GM21381 (cell line): ENCODE data around the gene INHBC.
"Not testable (repeated sequence)": the region's sequence is repeated elsewhere in the genome, so short reads cannot be mapped to it uniquely, and the experiment has no call there.

Source experiments
- ATAC-seq: cut with Tn5 transposase; IDR thresholded peaks from one replicate; pipeline ENCODE4 v1.9.1; 2021; ENCODE audit warnings: mild to moderate bottlenecking, moderate library complexity; ENCODE audit not compliant: unreplicated experiment

Gene INHBC

GRCh38 chr12:57434517-57435223, at the start of gene INHBC:
Gene INHBC, plus strand, starts transcription at chr12:57434784. Its CDS starts 103 bp downstream, at chr12:57434887.
- no peak for ATAC-seq

- ATAC-seq, result no peak
Measured at GRCh38 chr12:57385586-57385985, 49.0 kb upstream of the INHBC start.

GRCh38 chr12:57386187-57386720, 48.3 kb upstream of the INHBC start:
- ATAC-seq, result no peak

GRCh38 chr12:57388425-57388824, 46.2 kb upstream of the INHBC start:
- no peak for ATAC-seq

GRCh38 chr12:57389033-57389432, 45.6 kb upstream of the INHBC start:
- ATAC-seq, result no peak

GRCh38 chr12:57390174-57390573, 44.4 kb upstream of the INHBC start:
- no peak for ATAC-seq

GRCh38 chr12:57395121-57395520, 39.5 kb upstream of the INHBC start:
- no peak for ATAC-seq

GRCh38 chr12:57397441-57397840, 37.1 kb upstream of the INHBC start:
- no peak for ATAC-seq

- not testable (repeated sequence) for ATAC-seq
Measured at GRCh38 chr12:57399718-57400463, 34.7 kb upstream of the INHBC start.

- no peak for ATAC-seq
Measured at GRCh38 chr12:57401165-57401564, 33.4 kb upstream of the INHBC start.

- ATAC-seq, result not testable (repeated sequence)
Measured at GRCh38 chr12:57402156-57402555, 32.4 kb upstream of the INHBC start.

- ATAC-seq, result no peak
Measured at GRCh38 chr12:57404966-57405640, 29.5 kb upstream of the INHBC start.

GRCh38 chr12:57410534-57410933, 24.1 kb upstream of the INHBC start:
- ATAC-seq, result no peak

- not testable (repeated sequence) for ATAC-seq
Measured at GRCh38 chr12:57414160-57414559, 20.4 kb upstream of the INHBC start.

- ATAC-seq, result no peak
Measured at GRCh38 chr12:57415088-57415487, 19.5 kb upstream of the INHBC start.

- ATAC-seq, result no peak
Measured at GRCh38 chr12:57416039-57416996, 18.3 kb upstream of the INHBC start.

- ATAC-seq, result no peak
Measured at GRCh38 chr12:57418255-57418654, 16.3 kb upstream of the INHBC start.

- ATAC-seq, result no peak
Measured at GRCh38 chr12:57419495-57419894, 15.1 kb upstream of the INHBC start.

GRCh38 chr12:57420482-57420881, 14.1 kb upstream of the INHBC start:
- ATAC-seq, result no peak

GRCh38 chr12:57426948-57427347, 7.6 kb upstream of the INHBC start:
- not testable (repeated sequence) for ATAC-seq
